A673 (cell line): ENCODE data around the gene NEDD9.

Experiments
- CTCF ChIP-seq: fragments of 300-800, 200-600 bp; sonication (generic); conservative IDR thresholded peaks from 2 replicates; pipeline ENCODE4 v1.5.1; 2017; ENCODE audit warnings: low read depth, mild to moderate bottlenecking, antibody characterized with exemption, low read length, moderate library complexity, mixed read lengths
- EZH2 ChIP-seq: fragments of 200-600 bp; sonication (generic); IDR thresholded peaks from 2 replicates; pipeline ENCODE4 v1.6.1; 2017; ENCODE audit warnings: borderline replicate concordance, low read depth, mild to moderate bottlenecking, mixed read lengths, antibody characterized with exemption, low read length; ENCODE audit not compliant: poor library complexity, severe bottlenecking

GRCh38 chr6:11244387-11245126 is 12.1 kb upstream of the NEDD9 start:
- TF ChIP-seq CTCF: no peak
- TF ChIP-seq EZH2: no peak
